ENCODE data around the gene SULT1A1. TPM values are rescaled to one million over a fixed set of nuclear protein-coding genes. Genes with fewer than 3 reads are reported as not detected.

Gene SULT1A1
- total RNA-seq (2012; rRNA removed) (1.1 and 1.6 TPM in 2 replicates), polyA plus RNA-seq (2012; rRNA removed) (1.1 and 1.2 TPM in 2 replicates), Bru-seq, nascent RNA (percentile 25 among the genes with signal in this experiment), BruChase-seq, experiment 1, labeled RNA remaining after a 6-hour chase (percentile 18 among the genes with signal in this experiment), BruChase-seq, experiment 2, labeled RNA remaining after a 2-hour chase (percentile 18 among the genes with signal in this experiment)
- polyA plus RNA-seq (2012; cell fraction: cytosol; rRNA removed) = 1.4 and 1.7 TPM in 2 replicates
- polyA plus RNA-seq (2012; cell fraction: nucleus; rRNA removed; ENCODE audit: low replicate concordance) = 0.87 and 1.3 TPM in 2 replicates
- long read RNA-seq, partial matches to known transcripts = 1 of 2 reads
- long read RNA-seq, other reads (novel, unspliced or antisense) = 0 of 2 reads

GRCh38 chr16:28609631-28610594 lies at the start of gene SULT1A1:
TSS of gene SULT1A1 (minus strand) at chr16:28610044. CDS start at chr16:28608855, 1,189 bp downstream.
- H2AK5ac ChIP-seq (ENCODE audit: low read depth, low read length) = no peak within 1 kb of the TSS
- H3K9ac ChIP-seq (ENCODE audit: low read depth, low read length) = no peak within 1 kb of the TSS
- no peak within 1 kb of the TSS; the same call in 1 of the 2 replicates for H4K5ac ChIP-seq (ENCODE audit: low read depth, low read length)
- H3K23ac ChIP-seq (ENCODE audit: low read depth, low read length) = no peak within 1 kb of the TSS
- no peak within 1 kb of the TSS for H4K91ac ChIP-seq (ENCODE audit: insufficient read depth, low read depth, low read length)
- no peak within 1 kb of the TSS for H3K27ac ChIP-seq (ENCODE audit: insufficient read depth, low read length)
- ChIA-PET POLR2A (ENCODE audit: unreplicated experiment) (no interaction called here), CTCF (no interaction called here)
- no peaks in the 10 kb centered on the region for H4K20me1 ChIP-seq (ENCODE audit: insufficient read depth, low read length)
- dilution Hi-C loops (cut with HindIII; ENCODE audit: low sequenced_read_pairs, unreplicated experiment) = no loop called here
- no peak within 1 kb of the TSS for H4K8ac ChIP-seq (ENCODE audit: low read depth in 2 of 2, low read length in 2 of 2)
- TF ChIP-seq ELK1 (IDR thresholded peaks at IDR 0.05; ENCODE audit: borderline replicate concordance, low read depth, low read length) = no peak
- TF ChIP-seq, protein P1, sequence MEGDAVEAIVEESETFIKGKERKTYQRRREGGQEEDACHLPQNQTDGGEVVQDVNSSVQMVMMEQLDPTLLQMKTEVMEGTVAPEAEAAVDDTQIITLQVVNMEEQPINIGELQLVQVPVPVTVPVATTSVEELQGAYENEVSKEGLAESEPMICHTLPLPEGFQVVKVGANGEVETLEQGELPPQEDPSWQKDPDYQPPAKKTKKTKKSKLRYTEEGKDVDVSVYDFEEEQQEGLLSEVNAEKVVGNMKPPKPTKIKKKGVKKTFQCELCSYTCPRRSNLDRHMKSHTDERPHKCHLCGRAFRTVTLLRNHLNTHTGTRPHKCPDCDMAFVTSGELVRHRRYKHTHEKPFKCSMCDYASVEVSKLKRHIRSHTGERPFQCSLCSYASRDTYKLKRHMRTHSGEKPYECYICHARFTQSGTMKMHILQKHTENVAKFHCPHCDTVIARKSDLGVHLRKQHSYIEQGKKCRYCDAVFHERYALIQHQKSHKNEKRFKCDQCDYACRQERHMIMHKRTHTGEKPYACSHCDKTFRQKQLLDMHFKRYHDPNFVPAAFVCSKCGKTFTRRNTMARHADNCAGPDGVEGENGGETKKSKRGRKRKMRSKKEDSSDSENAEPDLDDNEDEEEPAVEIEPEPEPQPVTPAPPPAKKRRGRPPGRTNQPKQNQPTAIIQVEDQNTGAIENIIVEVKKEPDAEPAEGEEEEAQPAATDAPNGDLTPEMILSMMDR (conservative IDR thresholded peaks at IDR 0.05; ENCODE audit: low read depth, low read length) = no peak
- TF ChIP-seq RAD21 (IDR thresholded peaks at IDR 0.05; ENCODE audit: low read length) = no peak
- no peak for TF ChIP-seq NFE2L2 (IDR thresholded peaks at IDR 0.05; ENCODE audit: low read depth, low read length)
- no peak for TF ChIP-seq CEBPB (IDR thresholded peaks at IDR 0.05; ENCODE audit: low read depth, low read length)
- in situ Hi-C loops (cut with MboI; ENCODE audit: low sequenced_read_pairs) = loop anchor here (10.0 kb wide), 2 partner anchors 315 to 335 kb away; partner anchors contain the start of gene SBK1
- H2BK5ac ChIP-seq (ENCODE audit: low read depth, low read length, poor library complexity, severe bottlenecking) = no peak within 1 kb of the TSS
- no peaks in the 10 kb centered on the region; the same call in 1 of the 2 replicates for H3K4me1 ChIP-seq (ENCODE audit: control insufficient read depth, insufficient read depth, low read length)
- no peaks in the 10 kb centered on the region for H3K9me1 ChIP-seq (ENCODE audit: insufficient read depth, low read length)
- no peak within 1 kb of the TSS for H2AK9ac ChIP-seq (replicated peaks; ENCODE audit: low read depth, low read length, poor library complexity)
- no peak within 1 kb of the TSS; the same call in 1 of the 2 replicates for H3K4me2 ChIP-seq (ENCODE audit: low read depth, low read length)
- H3K4ac ChIP-seq (ENCODE audit: low read depth, low read length) = no peak within 1 kb of the TSS
- H3K9me3 ChIP-seq (ENCODE audit: control insufficient read depth, insufficient read depth, low read length) = no peaks in the 10 kb centered on the region
- ATAC-seq (ENCODE audit: low read depth) = peak; percentile 30; the same call in 1 of the 2 replicates
- H3K4me3 ChIP-seq (ENCODE audit: insufficient read depth, low read depth, low read length) = no peak within 1 kb of the TSS
- no peak within 1 kb of the TSS for H3K18ac ChIP-seq (ENCODE audit: low read depth, low read length)
- no peak within 1 kb of the TSS for H3K14ac ChIP-seq (replicated peaks; ENCODE audit: low read depth, low read length)
- no TSS peak for BruUV-seq (replicated peaks)
- DNase-seq = no peak
- 47% methylated on average over 3 of the region's 11 CpGs; no CpG with 5 or more reads in 1 of the 2 experiments for WGBS, 2 experiments (ENCODE audit: extremely low coverage in 2 of 2, insufficient read length in 1 of 2)
- no peak within 1 kb of the TSS for H2BK15ac ChIP-seq (ENCODE audit: low read depth, low read length)
- no peak within 1 kb of the TSS for H2AFZ ChIP-seq (replicated peaks; ENCODE audit: low read length, poor library complexity)
- no peak within 1 kb of the TSS for H2BK20ac ChIP-seq (ENCODE audit: low read depth, low read length)
- H3K79me1 ChIP-seq (ENCODE audit: low read depth in 1 of 2, low read length in 2 of 2) = no peaks in the 10 kb centered on the region
- no peaks in the 10 kb centered on the region for H3K36me3 ChIP-seq (ENCODE audit: control insufficient read depth, insufficient read depth, low read length)
- H3K27me3 ChIP-seq (ENCODE audit: control insufficient read depth, insufficient read depth, low read length) = peaks cover 28% of the 10 kb centered on the region
- H2BK120ac ChIP-seq (ENCODE audit: low read depth, low read length) = no peak within 1 kb of the TSS
- H3K56ac ChIP-seq (ENCODE audit: extremely low read depth, insufficient read depth, low read length) = no peak within 1 kb of the TSS
- intact Hi-C loops (cut with micrococcal nuclease) = no loop called here

Measured in IMR-90 (cell line).